Measurements from ENCODE around the gene CT55.
"Not testable (repeated sequence)": the region's sequence is repeated elsewhere in the genome, so short reads cannot be mapped to it uniquely, and the experiment has no call there.

CT55 gene

GRCh38 chrX:135170877-135171519, at the start of gene CT55:
Gene CT55 (minus strand): TSS chrX:135171398. CDS start chrX:135171171, 227 bp downstream.
- DNase-seq, result no peak

- no peak for DNase-seq
Observed at GRCh38 chrX:135213200-135213844, 42.1 kb upstream of the CT55 start.

- not testable (repeated sequence) for DNase-seq
Observed at GRCh38 chrX:135206427-135206826, 35.2 kb upstream of the CT55 start.

DNA sequence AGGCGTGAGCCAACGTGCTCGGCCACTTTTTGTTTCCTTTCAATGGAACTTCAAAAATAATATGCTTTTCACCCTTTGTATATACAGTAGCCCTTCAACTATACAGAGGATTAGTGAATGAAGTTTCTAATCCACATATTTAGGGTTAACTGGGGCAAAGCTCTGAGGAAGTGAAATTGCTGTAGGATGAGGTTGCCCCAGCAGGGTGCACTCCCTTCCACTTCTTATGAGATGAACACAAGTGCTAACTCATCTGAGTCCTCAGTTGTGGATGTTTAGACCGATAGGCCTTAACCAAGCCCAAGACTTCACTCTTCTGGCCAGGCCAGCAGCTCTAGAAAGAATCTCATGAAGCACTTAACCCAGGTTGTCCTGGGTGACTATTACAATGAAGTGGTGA, 29.1 kb upstream of the CT55 start:
- no peak for DNase-seq

GRCh38 chrX:135194684-135195083, 23.5 kb upstream of the CT55 start:
- no peak for DNase-seq

GRCh38 chrX:135193740-135194139, 22.5 kb upstream of the CT55 start:
- DNase-seq, result no peak

DNA sequence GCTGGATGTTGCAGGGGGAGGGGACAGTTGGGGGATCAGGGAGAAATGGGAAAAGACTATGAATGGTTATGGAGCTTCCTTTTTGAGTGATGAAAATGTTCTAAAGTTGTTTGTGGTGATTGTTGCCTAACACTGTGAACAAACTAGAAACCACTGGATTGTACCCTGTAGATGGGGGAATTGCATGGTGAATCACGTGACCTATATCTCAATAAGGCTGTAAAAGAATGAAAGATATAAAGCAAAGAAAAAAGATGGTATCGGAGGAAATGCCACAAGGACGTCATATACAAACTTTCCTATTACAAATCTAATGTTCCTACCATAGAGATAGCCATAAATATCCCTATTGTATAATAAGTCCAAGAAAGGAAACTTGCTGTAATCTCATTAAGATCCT, 20.6 kb upstream of the CT55 start:
- DNase-seq, result no peak

- no peak for DNase-seq
Observed at GRCh38 chrX:135185795-135186443, 14.7 kb upstream of the CT55 start.

GRCh38 chrX:135178636-135179035, 7.4 kb upstream of the CT55 start:
- DNase-seq, result no peak

DNA sequence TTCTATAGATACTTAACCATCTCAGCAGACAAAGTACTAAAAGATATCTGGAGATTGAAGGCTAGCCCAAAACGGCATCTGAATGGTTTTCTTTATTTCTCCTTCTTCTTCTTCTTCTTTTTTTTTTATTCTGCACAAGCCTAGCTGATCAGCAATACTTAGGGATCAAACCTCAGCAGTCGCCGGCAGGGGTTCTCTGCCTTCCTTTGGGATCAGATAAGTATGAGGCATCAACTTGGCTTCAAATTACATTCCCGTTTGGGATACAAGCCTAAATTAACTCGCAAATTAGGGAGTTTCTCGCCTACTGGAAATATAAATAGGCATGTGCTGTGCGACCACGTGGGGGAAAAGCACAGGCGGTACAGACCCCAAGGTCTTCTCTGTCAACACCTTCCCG, 730 bp downstream of the CT55 start:
- no peak for DNase-seq

- DNase-seq, result not testable (repeated sequence)
Observed at GRCh38 chrX:135169534-135169933, 1.7 kb downstream of the CT55 start.

- no peak for DNase-seq
Observed at GRCh38 chrX:135168486-135168885, 2.7 kb downstream of the CT55 start.

DNA sequence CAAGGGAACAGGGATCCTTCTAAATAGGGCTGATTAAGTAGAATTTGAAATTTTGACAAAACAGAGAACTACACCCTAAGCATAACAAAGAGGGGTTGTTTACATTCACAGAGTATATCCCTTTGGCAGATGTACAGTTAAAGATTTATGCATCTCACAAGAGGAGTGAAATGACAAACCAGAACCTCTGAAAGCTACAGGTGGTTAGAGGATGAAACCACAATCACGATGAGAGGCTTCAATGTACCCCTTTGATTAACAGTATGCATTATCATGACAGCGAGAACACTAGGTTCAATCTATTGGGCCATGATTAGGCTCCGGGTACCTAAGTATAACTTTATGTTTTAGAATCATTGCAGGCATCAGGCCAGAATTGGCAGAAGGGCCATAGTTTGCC, 16.5 kb downstream of the CT55 start:
- DNase-seq, result not testable (repeated sequence)

DNA sequence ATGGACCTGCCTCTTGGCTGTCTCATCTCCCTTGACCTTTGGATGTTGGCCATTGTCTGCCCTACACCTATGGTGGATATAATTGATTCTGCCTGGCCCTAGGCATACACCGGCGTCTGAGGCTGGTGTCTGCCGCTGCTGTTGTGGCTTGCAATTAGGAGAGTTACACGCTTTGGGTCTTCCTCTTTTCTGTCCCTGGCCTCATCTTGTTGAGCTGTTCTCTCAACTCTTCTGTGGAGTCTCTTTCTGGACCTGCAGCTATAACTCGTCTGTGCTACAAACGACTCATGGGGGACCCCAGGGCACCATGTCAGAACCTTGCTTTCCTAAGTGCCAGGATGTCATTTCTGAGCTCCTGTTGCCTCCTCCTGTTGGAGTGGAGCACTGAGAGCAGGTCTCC, 45.1 kb downstream of the CT55 start:
- not testable (repeated sequence) for DNase-seq

GRCh38 chrX:135120056-135120576, 51.1 kb downstream of the CT55 start, which contains the start of gene ETDB:
Gene ETDB (minus strand): TSS chrX:135120526. CDS start chrX:135119261, 1,265 bp downstream.
- DNase-seq, result not testable (repeated sequence)

GRCh38 chrX:135116064-135116463, 55.1 kb downstream of the CT55 start:
- not testable (repeated sequence) for DNase-seq

DNA sequence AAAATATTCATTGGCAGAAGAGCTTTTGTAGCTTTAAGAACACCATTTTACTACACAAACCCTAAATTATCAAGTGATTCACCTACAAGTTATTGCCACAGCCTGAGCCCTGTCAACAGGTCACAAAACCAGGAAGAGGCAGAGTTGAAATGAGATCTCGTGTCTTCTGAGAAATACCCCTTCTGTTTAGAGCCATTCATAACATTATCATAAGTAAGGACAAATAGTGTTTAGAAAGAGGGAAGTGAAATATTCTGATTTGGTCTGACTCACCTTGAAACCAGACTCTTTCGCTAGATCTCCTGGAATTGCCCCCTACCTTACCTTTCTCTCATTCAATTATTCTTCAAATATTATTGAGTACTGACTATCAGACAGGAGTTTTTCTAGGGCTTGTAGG, 56.8 kb downstream of the CT55 start:
- DNase-seq, result no peak

GRCh38 chrX:135112743-135113142, 58.5 kb downstream of the CT55 start:
- no peak for DNase-seq

DNA sequence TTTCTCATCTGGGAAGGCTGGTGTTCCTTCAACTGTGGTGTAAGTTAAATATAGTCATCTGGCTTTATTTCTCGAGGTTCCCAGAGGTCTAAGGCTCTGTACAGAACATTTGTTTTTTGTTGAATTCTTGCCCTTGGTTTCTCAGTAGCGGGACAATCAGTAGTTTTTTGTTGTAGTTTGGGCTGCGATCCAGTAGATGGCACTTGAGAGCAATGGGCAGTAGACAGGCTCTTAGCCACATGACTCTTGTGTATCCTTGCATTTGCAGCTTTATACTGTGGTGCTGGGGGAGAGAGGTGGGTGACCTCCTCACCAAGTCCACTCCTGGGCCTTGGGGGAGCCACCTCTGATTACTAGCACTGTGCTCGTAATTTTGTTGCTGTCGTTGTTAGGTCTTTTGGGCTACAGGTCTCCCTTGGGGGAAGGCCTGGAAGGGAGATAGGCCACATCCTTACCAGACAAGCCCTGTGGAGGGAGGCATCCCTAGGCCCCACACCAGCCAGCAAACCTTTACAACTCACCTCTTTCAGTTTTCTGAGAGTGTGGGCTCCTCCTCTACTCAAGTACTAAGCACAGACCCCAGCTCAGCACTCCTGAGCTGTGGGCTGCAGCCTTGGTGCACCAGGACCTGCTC, 59.0 kb downstream of the CT55 start:
- DNase-seq, result peak; percentile 12

DNA sequence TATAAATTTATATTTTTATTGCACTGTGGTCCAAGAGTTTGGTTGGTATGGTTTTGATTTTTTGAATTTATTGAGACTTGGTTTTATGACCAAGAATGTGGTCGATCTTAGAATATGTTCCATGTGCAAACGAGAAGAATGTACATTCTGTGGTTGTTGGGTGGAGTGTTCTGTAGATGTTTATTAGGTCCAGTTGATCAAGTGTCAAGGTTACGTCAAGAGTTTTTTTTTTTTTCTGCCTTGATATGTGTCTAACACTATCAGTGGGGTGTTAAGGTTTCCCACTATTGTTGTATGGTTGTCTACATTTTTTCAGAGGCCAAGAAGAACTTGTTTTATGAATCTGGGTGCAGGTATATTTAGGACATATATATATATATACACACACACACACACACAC, 61.6 kb downstream of the CT55 start:
- DNase-seq, result no peak
